GM12892 (cell line): ENCODE measurements around the gene RETREG2.

ENCODE experiments used
- POLR2A ChIP-seq: IDR thresholded peaks from 2 replicates; pipeline ENCODE4 v1.6.1; 2011; ENCODE audit warnings: low read depth, low read length, control low read depth
- POLR2AphosphoS5 ChIP-seq: IDR thresholded peaks from 2 replicates; pipeline ENCODE4 v1.6.1; 2011; ENCODE audit warnings: low read depth, low read length, control low read depth

- no peak for TF ChIP-seq POLR2A
- TF ChIP-seq POLR2AphosphoS5, result no peak
These were observed 44.0 kb downstream of the RETREG2 start for GRCh38 chr2:219221957-219222518.
